ENCODE measurements around the gene C11orf58.

DNA sequence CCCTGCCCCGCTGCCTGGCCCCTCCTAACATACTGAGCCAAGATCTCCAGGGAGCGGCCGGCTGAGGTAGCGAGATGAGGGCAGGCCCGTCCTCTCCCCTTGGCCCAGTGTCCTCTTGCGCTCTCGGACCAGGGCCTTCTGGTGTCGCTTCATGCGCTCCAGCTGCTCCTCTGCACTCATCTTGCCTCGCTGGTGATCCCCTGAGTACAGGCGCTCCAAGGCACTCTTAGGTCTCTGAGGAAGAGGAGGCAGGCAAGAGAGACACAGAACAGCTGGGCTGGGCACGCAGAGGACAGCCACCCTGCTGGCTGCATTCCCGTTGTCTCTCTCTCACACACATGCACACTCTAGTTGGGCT lies 50.6 kb downstream of the C11orf58 start:
- TF ChIP-seq, protein P1, sequence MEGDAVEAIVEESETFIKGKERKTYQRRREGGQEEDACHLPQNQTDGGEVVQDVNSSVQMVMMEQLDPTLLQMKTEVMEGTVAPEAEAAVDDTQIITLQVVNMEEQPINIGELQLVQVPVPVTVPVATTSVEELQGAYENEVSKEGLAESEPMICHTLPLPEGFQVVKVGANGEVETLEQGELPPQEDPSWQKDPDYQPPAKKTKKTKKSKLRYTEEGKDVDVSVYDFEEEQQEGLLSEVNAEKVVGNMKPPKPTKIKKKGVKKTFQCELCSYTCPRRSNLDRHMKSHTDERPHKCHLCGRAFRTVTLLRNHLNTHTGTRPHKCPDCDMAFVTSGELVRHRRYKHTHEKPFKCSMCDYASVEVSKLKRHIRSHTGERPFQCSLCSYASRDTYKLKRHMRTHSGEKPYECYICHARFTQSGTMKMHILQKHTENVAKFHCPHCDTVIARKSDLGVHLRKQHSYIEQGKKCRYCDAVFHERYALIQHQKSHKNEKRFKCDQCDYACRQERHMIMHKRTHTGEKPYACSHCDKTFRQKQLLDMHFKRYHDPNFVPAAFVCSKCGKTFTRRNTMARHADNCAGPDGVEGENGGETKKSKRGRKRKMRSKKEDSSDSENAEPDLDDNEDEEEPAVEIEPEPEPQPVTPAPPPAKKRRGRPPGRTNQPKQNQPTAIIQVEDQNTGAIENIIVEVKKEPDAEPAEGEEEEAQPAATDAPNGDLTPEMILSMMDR (IDR thresholded peaks at IDR 0.05), result no peak
- no peak for TF ChIP-seq EZH2 (IDR thresholded peaks at IDR 0.05; ENCODE audit: borderline replicate concordance, insufficient read depth, low read depth, low read length, poor library complexity, severe bottlenecking)
